K562 (cell line): Measurements from ENCODE around the gene E2F3. TPM values are rescaled to one million over a fixed set of nuclear protein-coding genes. Genes with fewer than 3 reads are reported as not detected.

Source experiments
- ADNP ChIP-seq: fragments of 200-800 bp; sonication (Bioruptor generic); IDR thresholded peaks from 2 replicates; pipeline ENCODE4 v1.6.1; 2016; ENCODE audit warnings: missing genetic modification characterization, missing compliant biosample characterization
- CSDE1 ChIP-seq, 2 experiments: fragments of 450-650 bp; IDR thresholded peaks; 2 replicates each; pipeline ENCODE4 v1.6.1; 2016; ENCODE audit warnings: mild to moderate bottlenecking in 1 of 2
- ETS2 ChIP-seq: IDR thresholded peaks from 2 replicates; pipeline ENCODE4 v1.6.1; 2016; ENCODE audit warnings: borderline replicate concordance, missing genetic modification characterization, mild to moderate bottlenecking, moderate library complexity, missing compliant biosample characterization; ENCODE audit not compliant: poor library complexity, severe bottlenecking
- HDAC8 ChIP-seq: fragments of 450-650 bp; IDR thresholded peaks from 2 replicates; pipeline ENCODE4 v1.6.1; 2016; ENCODE audit warnings: mild to moderate bottlenecking, missing genetic modification characterization, moderate library complexity, missing compliant biosample characterization
- RBFOX2 ChIP-seq: fragments of 200-400 bp; formaldehyde crosslinking; IDR thresholded peaks from 2 replicates; pipeline ENCODE4 v1.6.1; 2017; ENCODE audit warnings: low read depth, mild to moderate bottlenecking, low read length, moderate library complexity
- polyA plus RNA-seq, 8 experiments: library from polyadenylated mRNA; depleted of rRNA in 4 of 8; stranded (reverse) in 5 of 8; unstranded in 3 of 8; fragments of >200 nt; fragmentation: Nextera tagmentation in 2 of 8; fragmentation: Illumina TruSeq in 1 of 8; extraction: Ambion mirVana in 2 of 8; extraction: Trizol in 1 of 8; gene quantifications; 2 replicates each; pipeline versions ENCODE4 v1.2.1 to v1.2.3, GENCODE V29; 2011 to 2014; ENCODE audit warnings: inconsistent platforms in 1 of 8, missing spikeins in 1 of 8
- total RNA-seq, 7 experiments: library from RNA; depleted of rRNA in 6 of 7; stranded (reverse); fragments of >200 nt in 6 of 7; fragmentation: Illumina TruSeq in 2 of 7; extraction: Trizol in 2 of 7; gene quantifications; 2 replicates each; pipeline versions ENCODE4 v1.2.1 to v1.2.3, GENCODE V29; 2011 to 2021; ENCODE audit warnings: low replicate concordance in 1 of 7
- TF ChIP-seq, protein P1 (sequence below): fragments of 200-600 bp; sonication (generic); IDR thresholded peaks from one replicate; pipeline ENCODE4 v1.6.1; 2012; ENCODE audit warnings: mild to moderate bottlenecking, low read depth, low read length, inconsistent platforms
- TF ChIP-seq, protein P2 (sequence below): fragments of 250-450 bp; sonication (Bioruptor Pico); IDR thresholded peaks from 2 replicates; pipeline ENCODE4 v1.4.0; 2020

Gene E2F3
- total and polyA plus RNA-seq, 9 of the 15 experiments (the other 6 are each of a cell fraction or from before 2014, with no cell fraction given): 11.1 to 44.7 (median 27.2) TPM

DNA sequence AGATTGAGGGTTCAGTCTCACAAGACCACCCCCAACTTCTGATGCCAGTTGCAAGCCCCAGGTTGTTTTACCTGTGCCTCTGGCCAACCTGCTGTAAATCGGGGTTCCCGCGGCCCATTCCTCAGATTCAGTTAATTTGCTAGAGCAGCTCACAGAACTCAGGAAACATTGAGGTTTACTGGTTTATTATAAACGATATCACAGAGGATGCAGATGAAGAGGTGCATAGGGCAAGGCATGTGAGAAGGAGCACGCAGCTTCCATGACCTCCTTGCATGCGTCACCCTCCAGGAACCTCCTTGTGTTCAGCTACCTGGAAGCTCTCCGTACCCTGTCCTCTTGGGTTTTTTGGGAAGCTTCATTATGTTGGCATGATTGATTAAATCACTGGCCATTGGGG lies 66.5 kb downstream of the E2F3 start (continued):
- TF ChIP-seq, protein P1, sequence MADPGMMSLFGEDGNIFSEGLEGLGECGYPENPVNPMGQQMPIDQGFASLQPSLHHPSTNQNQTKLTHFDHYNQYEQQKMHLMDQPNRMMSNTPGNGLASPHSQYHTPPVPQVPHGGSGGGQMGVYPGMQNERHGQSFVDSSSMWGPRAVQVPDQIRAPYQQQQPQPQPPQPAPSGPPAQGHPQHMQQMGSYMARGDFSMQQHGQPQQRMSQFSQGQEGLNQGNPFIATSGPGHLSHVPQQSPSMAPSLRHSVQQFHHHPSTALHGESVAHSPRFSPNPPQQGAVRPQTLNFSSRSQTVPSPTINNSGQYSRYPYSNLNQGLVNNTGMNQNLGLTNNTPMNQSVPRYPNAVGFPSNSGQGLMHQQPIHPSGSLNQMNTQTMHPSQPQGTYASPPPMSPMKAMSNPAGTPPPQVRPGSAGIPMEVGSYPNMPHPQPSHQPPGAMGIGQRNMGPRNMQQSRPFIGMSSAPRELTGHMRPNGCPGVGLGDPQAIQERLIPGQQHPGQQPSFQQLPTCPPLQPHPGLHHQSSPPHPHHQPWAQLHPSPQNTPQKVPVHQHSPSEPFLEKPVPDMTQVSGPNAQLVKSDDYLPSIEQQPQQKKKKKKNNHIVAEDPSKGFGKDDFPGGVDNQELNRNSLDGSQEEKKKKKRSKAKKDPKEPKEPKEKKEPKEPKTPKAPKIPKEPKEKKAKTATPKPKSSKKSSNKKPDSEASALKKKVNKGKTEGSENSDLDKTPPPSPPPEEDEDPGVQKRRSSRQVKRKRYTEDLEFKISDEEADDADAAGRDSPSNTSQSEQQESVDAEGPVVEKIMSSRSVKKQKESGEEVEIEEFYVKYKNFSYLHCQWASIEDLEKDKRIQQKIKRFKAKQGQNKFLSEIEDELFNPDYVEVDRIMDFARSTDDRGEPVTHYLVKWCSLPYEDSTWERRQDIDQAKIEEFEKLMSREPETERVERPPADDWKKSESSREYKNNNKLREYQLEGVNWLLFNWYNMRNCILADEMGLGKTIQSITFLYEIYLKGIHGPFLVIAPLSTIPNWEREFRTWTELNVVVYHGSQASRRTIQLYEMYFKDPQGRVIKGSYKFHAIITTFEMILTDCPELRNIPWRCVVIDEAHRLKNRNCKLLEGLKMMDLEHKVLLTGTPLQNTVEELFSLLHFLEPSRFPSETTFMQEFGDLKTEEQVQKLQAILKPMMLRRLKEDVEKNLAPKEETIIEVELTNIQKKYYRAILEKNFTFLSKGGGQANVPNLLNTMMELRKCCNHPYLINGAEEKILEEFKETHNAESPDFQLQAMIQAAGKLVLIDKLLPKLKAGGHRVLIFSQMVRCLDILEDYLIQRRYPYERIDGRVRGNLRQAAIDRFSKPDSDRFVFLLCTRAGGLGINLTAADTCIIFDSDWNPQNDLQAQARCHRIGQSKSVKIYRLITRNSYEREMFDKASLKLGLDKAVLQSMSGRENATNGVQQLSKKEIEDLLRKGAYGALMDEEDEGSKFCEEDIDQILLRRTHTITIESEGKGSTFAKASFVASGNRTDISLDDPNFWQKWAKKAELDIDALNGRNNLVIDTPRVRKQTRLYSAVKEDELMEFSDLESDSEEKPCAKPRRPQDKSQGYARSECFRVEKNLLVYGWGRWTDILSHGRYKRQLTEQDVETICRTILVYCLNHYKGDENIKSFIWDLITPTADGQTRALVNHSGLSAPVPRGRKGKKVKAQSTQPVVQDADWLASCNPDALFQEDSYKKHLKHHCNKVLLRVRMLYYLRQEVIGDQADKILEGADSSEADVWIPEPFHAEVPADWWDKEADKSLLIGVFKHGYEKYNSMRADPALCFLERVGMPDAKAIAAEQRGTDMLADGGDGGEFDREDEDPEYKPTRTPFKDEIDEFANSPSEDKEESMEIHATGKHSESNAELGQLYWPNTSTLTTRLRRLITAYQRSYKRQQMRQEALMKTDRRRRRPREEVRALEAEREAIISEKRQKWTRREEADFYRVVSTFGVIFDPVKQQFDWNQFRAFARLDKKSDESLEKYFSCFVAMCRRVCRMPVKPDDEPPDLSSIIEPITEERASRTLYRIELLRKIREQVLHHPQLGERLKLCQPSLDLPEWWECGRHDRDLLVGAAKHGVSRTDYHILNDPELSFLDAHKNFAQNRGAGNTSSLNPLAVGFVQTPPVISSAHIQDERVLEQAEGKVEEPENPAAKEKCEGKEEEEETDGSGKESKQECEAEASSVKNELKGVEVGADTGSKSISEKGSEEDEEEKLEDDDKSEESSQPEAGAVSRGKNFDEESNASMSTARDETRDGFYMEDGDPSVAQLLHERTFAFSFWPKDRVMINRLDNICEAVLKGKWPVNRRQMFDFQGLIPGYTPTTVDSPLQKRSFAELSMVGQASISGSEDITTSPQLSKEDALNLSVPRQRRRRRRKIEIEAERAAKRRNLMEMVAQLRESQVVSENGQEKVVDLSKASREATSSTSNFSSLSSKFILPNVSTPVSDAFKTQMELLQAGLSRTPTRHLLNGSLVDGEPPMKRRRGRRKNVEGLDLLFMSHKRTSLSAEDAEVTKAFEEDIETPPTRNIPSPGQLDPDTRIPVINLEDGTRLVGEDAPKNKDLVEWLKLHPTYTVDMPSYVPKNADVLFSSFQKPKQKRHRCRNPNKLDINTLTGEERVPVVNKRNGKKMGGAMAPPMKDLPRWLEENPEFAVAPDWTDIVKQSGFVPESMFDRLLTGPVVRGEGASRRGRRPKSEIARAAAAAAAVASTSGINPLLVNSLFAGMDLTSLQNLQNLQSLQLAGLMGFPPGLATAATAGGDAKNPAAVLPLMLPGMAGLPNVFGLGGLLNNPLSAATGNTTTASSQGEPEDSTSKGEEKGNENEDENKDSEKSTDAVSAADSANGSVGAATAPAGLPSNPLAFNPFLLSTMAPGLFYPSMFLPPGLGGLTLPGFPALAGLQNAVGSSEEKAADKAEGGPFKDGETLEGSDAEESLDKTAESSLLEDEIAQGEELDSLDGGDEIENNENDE: no peak
- TF ChIP-seq RBFOX2 (no peak), ETS2 (no peak), HDAC8 (tag) (no peak), CSDE1 (IDR thresholded peaks at IDR 0.05) (no peak), ADNP (tag) (no peak)
- TF ChIP-seq, protein P2, sequence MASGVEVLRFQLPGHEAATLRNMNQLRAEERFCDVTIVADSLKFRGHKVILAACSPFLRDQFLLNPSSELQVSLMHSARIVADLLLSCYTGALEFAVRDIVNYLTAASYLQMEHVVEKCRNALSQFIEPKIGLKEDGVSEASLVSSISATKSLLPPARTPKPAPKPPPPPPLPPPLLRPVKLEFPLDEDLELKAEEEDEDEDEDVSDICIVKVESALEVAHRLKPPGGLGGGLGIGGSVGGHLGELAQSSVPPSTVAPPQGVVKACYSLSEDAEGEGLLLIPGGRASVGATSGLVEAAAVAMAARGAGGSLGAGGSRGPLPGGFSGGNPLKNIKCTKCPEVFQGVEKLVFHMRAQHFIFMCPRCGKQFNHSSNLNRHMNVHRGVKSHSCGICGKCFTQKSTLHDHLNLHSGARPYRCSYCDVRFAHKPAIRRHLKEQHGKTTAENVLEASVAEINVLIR (CRISPR knock-in tag): no peak
